ENCODE data around the gene ERGIC3. TPM values are rescaled to one million over a fixed set of nuclear protein-coding genes. Genes with fewer than 3 reads are reported as not detected.

The ERGIC3 gene
- polyA plus RNA-seq, 1 donor (not counting 4 experiments of a cell fraction or from before 2014, with no cell fraction given) = 201 TPM

DNA sequence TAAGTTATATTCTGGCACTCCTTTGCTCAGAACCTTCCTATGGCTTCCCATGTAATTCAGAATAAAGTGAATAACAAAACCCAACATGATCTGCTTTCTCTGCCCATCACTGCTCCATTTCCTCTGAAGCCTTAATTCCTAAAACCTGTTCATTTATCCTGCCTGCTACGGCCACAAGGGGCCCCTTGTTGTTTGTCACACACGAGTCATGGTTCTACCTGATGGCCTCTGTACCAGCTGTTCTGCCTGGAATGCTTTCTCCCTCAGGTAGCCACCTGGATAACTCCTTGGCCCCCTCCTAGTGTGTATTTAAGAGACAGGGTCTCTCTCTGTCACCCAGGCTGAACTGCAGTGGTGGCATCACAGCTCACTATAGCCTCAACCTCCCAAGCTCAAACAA lies 26.8 kb downstream of the ERGIC3 start:
- Histone ChIP-seq H3K9ac (ENCODE audit: control insufficient read depth, extremely low read depth, insufficient read depth, low read length) (no peak overlapping the region), H3K9me1 (ENCODE audit: control insufficient read depth, extremely low read depth, insufficient read depth, low read length) (no peaks in the 10 kb centered on the region), H4K20me1 (ENCODE audit: control insufficient read depth, extremely low read depth, insufficient read depth, low read length) (no peaks in the 10 kb centered on the region), H3K4me3 (ENCODE audit: control insufficient read depth in 2 of 3, extremely low read depth in 1 of 3, insufficient read depth in 2 of 3, low read depth in 1 of 3, low read length in 3 of 3) (no peak overlapping the region), H2AFZ (ENCODE audit: control insufficient read depth, low read length) (no peak overlapping the region), H3K4me1 (ENCODE audit: control insufficient read depth, extremely low read depth, insufficient read depth, low read length) (no peaks in the 10 kb centered on the region), H3K36me3 (ENCODE audit: control insufficient read depth in 2 of 2, extremely low read depth in 1 of 2, insufficient read depth in 2 of 2, low read length in 2 of 2) (no peaks in the 10 kb centered on the region), H3K4me2 (ENCODE audit: control insufficient read depth, extremely low read depth, insufficient read depth, low read depth, low read length) (no peak overlapping the region), H3K9me3 (ENCODE audit: control insufficient read depth, low read depth, low read length) (no peaks in the 10 kb centered on the region), H3K79me2 (ENCODE audit: control insufficient read depth, insufficient read depth, low read length) (no peaks in the 10 kb centered on the region), H3K27ac (ENCODE audit: control insufficient read depth, insufficient read depth, low read length) (no peak overlapping the region), H3K27me3 (ENCODE audit: control insufficient read depth, extremely low read depth, insufficient read depth, low read length) (peaks cover 4% of the 10 kb centered on the region)
- FAIRE-seq (no peak), DNase-seq (ENCODE audit: low read depth, low spot score) (no peak)
- TF ChIP-seq EZH2 (IDR thresholded peaks at IDR 0.05; ENCODE audit: low read length) = no peak
- TF ChIP-seq, protein P1, sequence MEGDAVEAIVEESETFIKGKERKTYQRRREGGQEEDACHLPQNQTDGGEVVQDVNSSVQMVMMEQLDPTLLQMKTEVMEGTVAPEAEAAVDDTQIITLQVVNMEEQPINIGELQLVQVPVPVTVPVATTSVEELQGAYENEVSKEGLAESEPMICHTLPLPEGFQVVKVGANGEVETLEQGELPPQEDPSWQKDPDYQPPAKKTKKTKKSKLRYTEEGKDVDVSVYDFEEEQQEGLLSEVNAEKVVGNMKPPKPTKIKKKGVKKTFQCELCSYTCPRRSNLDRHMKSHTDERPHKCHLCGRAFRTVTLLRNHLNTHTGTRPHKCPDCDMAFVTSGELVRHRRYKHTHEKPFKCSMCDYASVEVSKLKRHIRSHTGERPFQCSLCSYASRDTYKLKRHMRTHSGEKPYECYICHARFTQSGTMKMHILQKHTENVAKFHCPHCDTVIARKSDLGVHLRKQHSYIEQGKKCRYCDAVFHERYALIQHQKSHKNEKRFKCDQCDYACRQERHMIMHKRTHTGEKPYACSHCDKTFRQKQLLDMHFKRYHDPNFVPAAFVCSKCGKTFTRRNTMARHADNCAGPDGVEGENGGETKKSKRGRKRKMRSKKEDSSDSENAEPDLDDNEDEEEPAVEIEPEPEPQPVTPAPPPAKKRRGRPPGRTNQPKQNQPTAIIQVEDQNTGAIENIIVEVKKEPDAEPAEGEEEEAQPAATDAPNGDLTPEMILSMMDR (optimal IDR thresholded peaks at IDR 0.05 in 1 of 3, IDR thresholded peaks at IDR 0.05 in 1 of 3, conservative IDR thresholded peaks at IDR 0.05 in 1 of 3; ENCODE audit: extremely low read depth in 1 of 3, insufficient read depth in 2 of 3, low read length in 3 of 3) = peak; percentile 25 to 52 (median 41)
- dilution Hi-C loops (cut with MboI; ENCODE audit: extremely low pct_ligation_motif_present, low sequenced_read_pairs) = no loop called here

- FAIRE-seq (no peak), DNase-seq (ENCODE audit: low read depth, low spot score) (no peak)
- no peak overlapping the region for H3K9ac ChIP-seq (ENCODE audit: control insufficient read depth, extremely low read depth, insufficient read depth, low read length)
- no peak overlapping the region for H3K4me3 ChIP-seq (ENCODE audit: control insufficient read depth in 2 of 3, extremely low read depth in 1 of 3, insufficient read depth in 2 of 3, low read depth in 1 of 3, low read length in 3 of 3)
- H3K27me3 ChIP-seq (ENCODE audit: control insufficient read depth, extremely low read depth, insufficient read depth, low read length) = peaks cover 3% of the 10 kb centered on the region
- TF ChIP-seq, protein P1 (optimal IDR thresholded peaks at IDR 0.05 in 1 of 3, IDR thresholded peaks at IDR 0.05 in 1 of 3, conservative IDR thresholded peaks at IDR 0.05 in 1 of 3; ENCODE audit: extremely low read depth in 1 of 3, insufficient read depth in 2 of 3, low read length in 3 of 3) = no peak
- no peak for TF ChIP-seq EZH2 (IDR thresholded peaks at IDR 0.05; ENCODE audit: low read length)
- H3K9me3 ChIP-seq (ENCODE audit: control insufficient read depth, low read depth, low read length) = no peaks in the 10 kb centered on the region
- H3K27ac ChIP-seq (ENCODE audit: control insufficient read depth, insufficient read depth, low read length) = no peak overlapping the region
- H3K4me1 ChIP-seq (ENCODE audit: control insufficient read depth, extremely low read depth, insufficient read depth, low read length) = no peaks in the 10 kb centered on the region
- no peaks in the 10 kb centered on the region for H3K36me3 ChIP-seq (ENCODE audit: control insufficient read depth in 2 of 2, extremely low read depth in 1 of 2, insufficient read depth in 2 of 2, low read length in 2 of 2)
- dilution Hi-C loops (cut with MboI; ENCODE audit: extremely low pct_ligation_motif_present, low sequenced_read_pairs) = no loop called here
- no peaks in the 10 kb centered on the region for H3K79me2 ChIP-seq (ENCODE audit: control insufficient read depth, insufficient read depth, low read length)
- H2AFZ ChIP-seq (ENCODE audit: control insufficient read depth, low read length) = no peak overlapping the region
- H4K20me1 ChIP-seq (ENCODE audit: control insufficient read depth, extremely low read depth, insufficient read depth, low read length) = no peaks in the 10 kb centered on the region
- no peak overlapping the region for H3K4me2 ChIP-seq (ENCODE audit: control insufficient read depth, extremely low read depth, insufficient read depth, low read depth, low read length)
- H3K9me1 ChIP-seq (ENCODE audit: control insufficient read depth, extremely low read depth, insufficient read depth, low read length) = no peaks in the 10 kb centered on the region
Measured at GRCh38 chr20:35571555-35571954, 29.7 kb downstream of the ERGIC3 start.

Measured in keratinocyte (primary cell).